Testis (tissue), 2 donors: ENCODE measurements around the gene CA12.

ENCODE experiments used
- CTCF ChIP-seq, 3 experiments: fragments of 450-650 bp in 2 of 3; fragments of 200-600 bp in 1 of 3; sonication (generic) in 1 of 3; IDR thresholded peaks; one replicate each; pipeline ENCODE4 v1.5.1; 2016 to 2019; ENCODE audit warnings: antibody characterized with exemption in 3 of 3, mild to moderate bottlenecking in 2 of 3, moderate library complexity in 1 of 3
- POLR2A ChIP-seq: fragments of 450-650 bp; IDR thresholded peaks from one replicate; pipeline ENCODE4 v1.6.1; 2017; ENCODE audit warnings: antibody characterized with exemption, mild to moderate bottlenecking, moderate library complexity

- TF ChIP-seq CTCF (IDR thresholded peaks at IDR 0.05) (no peak), POLR2A (no peak)
Observed at GRCh38 chr15:63390689-63391088, 9.0 kb upstream of the CA12 start.
